GM21360 (cell line): ENCODE data around the gene ARL4D.
"Not testable (repeated sequence)": the region's sequence is repeated elsewhere in the genome, so short reads cannot be mapped to it uniquely, and the experiment has no call there.

Experiments
- ATAC-seq: cut with Tn5 transposase; IDR thresholded peaks from one replicate; pipeline ENCODE4 v1.9.1; 2021; ENCODE audit warnings: mild to moderate bottlenecking, moderate library complexity; ENCODE audit not compliant: unreplicated experiment

Gene ARL4D

GRCh38 chr17:43393944-43394482, 4.8 kb upstream of the ARL4D start:
- ATAC-seq, result no peak

- ATAC-seq, result not testable (repeated sequence)
Observed at GRCh38 chr17:43394696-43395095, 4.1 kb upstream of the ARL4D start.

GRCh38 chr17:43395165-43395564, 3.6 kb upstream of the ARL4D start:
- ATAC-seq, result no peak

GRCh38 chr17:43396491-43397060, 2.2 kb upstream of the ARL4D start:
- no peak for ATAC-seq

- ATAC-seq, result no peak
Observed at GRCh38 chr17:43399839-43400328, 1.1 kb downstream of the ARL4D start.

- ATAC-seq, result no peak
Observed at GRCh38 chr17:43400943-43401717, 2.3 kb downstream of the ARL4D start.

- no peak for ATAC-seq
Observed at GRCh38 chr17:43402078-43402477, 3.3 kb downstream of the ARL4D start.

- no peak for ATAC-seq
Observed at GRCh38 chr17:43402567-43402966, 3.8 kb downstream of the ARL4D start.

- no peak for ATAC-seq
Observed at GRCh38 chr17:43403846-43404245, 5.1 kb downstream of the ARL4D start.

- no peak for ATAC-seq
Observed at GRCh38 chr17:43405861-43406260, 7.1 kb downstream of the ARL4D start.

- ATAC-seq, result no peak
Observed at GRCh38 chr17:43406676-43407645, 8.2 kb downstream of the ARL4D start.

- ATAC-seq, result no peak
Observed at GRCh38 chr17:43409131-43409530, 10.3 kb downstream of the ARL4D start.

- ATAC-seq, result no peak
Observed at GRCh38 chr17:43410557-43411368, 12.0 kb downstream of the ARL4D start.

- ATAC-seq, result no peak
Observed at GRCh38 chr17:43411369-43411677, 12.5 kb downstream of the ARL4D start.

GRCh38 chr17:43411749-43412148, 13.0 kb downstream of the ARL4D start:
- ATAC-seq, result no peak

- no peak for ATAC-seq
Observed at GRCh38 chr17:43412166-43412565, 13.4 kb downstream of the ARL4D start.

- ATAC-seq, result no peak
Observed at GRCh38 chr17:43416998-43417890, 18.5 kb downstream of the ARL4D start.

- no peak for ATAC-seq
Observed at GRCh38 chr17:43418441-43419374, 19.9 kb downstream of the ARL4D start.
